PFSK-1 (cell line): ENCODE measurements around the gene NADSYN1.

Experiments
- POLR2AphosphoS5 ChIP-seq: IDR thresholded peaks from 2 replicates; pipeline ENCODE4 v1.6.1; 2012; ENCODE audit warnings: low read depth, mild to moderate bottlenecking, control low read depth, low read length, moderate library complexity
- REST ChIP-seq, 2 experiments: IDR thresholded peaks; 2 replicates each; pipeline versions ENCODE4 v1.6.1 to v1.8.0; 2011 to 2012; ENCODE audit warnings: low read depth in 2 of 2, low read length in 2 of 2, control low read depth in 1 of 2, inconsistent platforms in 1 of 2, mild to moderate bottlenecking in 1 of 2, moderate library complexity in 1 of 2; ENCODE audit not compliant: insufficient read depth in 1 of 2

DNA sequence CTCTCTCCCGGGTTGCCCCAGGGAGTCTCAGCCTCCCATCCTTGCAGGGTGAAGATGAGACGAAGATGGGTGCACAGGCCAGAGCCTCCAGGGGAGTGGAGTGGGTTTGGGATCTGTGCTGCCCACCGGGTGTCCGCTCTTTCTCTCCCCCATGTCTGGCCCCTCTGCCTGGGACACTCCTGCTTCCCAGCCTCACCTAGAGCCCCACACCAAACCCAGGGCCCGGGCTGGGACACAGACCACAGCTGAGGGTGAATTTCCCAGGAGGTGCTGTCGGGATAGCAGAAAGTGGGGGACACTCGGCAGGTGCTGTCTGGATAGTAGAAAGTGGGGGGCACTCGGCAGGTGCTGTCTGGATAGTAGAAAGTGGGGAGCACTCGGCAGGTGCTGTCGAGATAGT lies 49.0 kb downstream of the NADSYN1 start:
- TF ChIP-seq POLR2AphosphoS5 (no peak), REST (IDR thresholded peaks at IDR 0.05; ENCODE audit: insufficient read depth in 1 of 2, low read depth in 2 of 2, low read length in 2 of 2) (no peak)
